Measurements from ENCODE around the gene ADAMTS6.
"Not testable (repeated sequence)": the region's sequence is repeated elsewhere in the genome, so short reads cannot be mapped to it uniquely, and the experiment has no call there.

ADAMTS6 gene

GRCh38 chr5:65364907-65365306 is 116.8 kb downstream of the ADAMTS6 start:
- DNase-seq, result no peak

- DNase-seq, result no peak
These were observed 118.2 kb downstream of the ADAMTS6 start for GRCh38 chr5:65363499-65363898.

DNA sequence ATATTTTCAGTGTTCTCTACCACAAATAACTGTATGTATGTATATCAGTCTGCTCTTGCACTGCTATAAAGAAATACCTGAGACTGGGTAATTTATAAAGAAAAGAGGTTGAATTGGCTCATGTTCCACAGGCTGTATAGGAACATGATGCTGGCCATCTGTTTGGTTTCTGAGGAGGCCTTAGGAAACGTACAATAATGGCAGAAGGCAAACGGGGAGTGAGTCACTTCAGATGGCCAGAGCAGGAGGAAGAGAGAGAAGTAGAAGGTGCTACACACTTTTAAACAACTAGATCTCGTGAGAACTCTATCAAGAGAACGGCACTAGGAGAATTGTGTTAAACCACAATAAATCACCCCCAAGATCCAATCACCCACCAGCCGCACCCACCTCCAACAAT is 121.7 kb downstream of the ADAMTS6 start:
- no peak for DNase-seq

- no peak for DNase-seq
These were observed 122.2 kb downstream of the ADAMTS6 start for GRCh38 chr5:65359569-65359968.

DNA sequence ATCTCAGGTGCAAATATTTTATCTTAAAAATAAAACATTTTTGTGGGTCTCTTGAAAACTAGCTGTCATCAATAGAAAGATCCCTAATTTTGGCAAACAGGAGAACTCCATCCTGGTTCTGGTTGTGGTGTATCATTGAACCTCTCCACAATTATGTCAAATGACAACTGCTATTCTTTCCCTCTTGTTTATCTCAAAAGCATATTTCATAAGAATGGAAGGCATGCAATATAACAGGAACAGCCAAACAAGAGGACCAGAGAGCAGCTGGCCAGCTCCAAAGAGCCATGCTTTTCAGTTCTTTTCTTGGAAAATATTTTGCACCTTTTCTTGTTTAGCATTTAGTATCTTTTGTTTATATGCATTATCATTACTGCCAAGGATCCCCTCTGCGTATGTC is 125.4 kb downstream of the ADAMTS6 start:
- no peak for DNase-seq

DNA sequence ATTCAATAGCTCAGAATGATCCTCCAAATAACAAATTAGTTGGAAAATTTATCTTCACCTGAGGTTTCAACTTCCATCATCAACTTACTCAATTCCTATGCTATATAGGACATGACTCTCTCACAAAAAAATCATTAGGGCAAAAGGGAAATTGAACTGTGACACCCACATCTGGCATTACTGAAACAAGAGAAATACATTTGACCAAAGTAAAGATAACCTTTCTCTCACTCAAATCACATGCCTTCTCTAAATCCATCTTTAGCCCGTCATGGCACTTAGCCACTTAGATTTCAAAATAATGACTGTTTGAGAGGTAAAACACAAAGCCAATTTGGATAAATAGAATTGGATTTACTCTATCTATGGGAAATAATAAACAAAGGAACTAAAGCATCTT is 126.4 kb downstream of the ADAMTS6 start:
- no peak for DNase-seq

DNA sequence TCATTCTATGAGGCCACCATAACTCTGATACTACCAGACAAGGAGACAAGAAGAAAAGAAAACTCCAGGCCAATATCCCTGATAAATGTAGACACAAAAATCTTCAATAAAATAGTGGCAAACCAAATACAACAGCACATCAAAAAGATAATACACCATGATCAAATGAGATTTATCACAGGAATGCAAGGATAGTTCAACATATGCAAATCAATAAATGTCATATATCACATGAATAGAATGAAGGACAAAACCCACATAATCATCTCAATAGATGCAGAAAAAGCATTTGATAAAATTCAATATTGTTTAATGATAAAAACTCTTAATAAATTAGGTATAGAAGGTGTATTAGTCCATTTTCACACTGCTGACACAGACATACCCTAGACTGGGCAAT is 139.9 kb downstream of the ADAMTS6 start:
- DNase-seq, result no peak

GRCh38 chr5:65338606-65339151 is 143.0 kb downstream of the ADAMTS6 start:
- DNase-seq, result peak; percentile 47

GRCh38 chr5:65334077-65334476 is 147.6 kb downstream of the ADAMTS6 start:
- DNase-seq, result no peak

DNA sequence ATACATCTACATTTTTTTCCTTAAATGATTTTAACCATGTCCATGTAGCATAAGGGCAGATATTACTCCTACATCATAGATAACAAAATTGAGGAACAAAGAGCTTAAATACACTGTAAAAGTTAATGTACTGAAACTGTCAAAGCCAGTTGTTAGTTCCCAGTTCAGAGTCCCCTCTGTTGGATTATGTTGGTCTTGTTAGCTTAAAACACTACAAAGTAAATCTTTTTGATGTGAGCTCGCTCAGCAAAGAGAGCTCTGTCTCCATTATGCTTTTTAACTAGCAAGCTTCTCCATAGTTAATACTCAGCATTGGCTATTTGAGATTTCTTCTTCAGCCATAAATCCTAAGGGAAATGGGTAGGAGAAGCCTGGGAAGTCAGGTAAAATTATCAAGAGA is 149.1 kb downstream of the ADAMTS6 start:
- DNase-seq, result no peak

- DNase-seq, result peak; percentile 26
These were observed 152.5 kb downstream of the ADAMTS6 start for GRCh38 chr5:65329266-65329665.

GRCh38 chr5:65327582-65327981 is 154.1 kb downstream of the ADAMTS6 start:
- peak; percentile 34 for DNase-seq

- DNase-seq, result peak; percentile 67
These were observed 154.8 kb downstream of the ADAMTS6 start for GRCh38 chr5:65326922-65327321.

DNA sequence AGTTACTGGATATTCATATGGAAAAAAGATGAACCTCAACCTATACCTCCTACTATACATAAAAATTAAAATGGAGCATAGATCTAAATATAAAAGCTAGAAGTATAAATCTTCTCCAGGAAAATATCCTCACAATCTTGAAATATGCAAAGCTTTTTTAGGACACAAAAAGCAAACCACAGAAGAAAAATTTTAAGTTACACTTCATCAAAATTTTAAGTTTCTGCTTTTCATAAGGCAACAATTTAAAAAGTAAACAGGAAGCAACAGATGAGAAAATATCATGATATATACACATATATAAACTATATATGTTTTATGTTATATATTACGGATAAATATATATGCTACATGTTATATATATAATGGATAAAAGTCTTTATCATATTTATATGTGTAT is 157.5 kb downstream of the ADAMTS6 start:
- no peak for DNase-seq

DNA sequence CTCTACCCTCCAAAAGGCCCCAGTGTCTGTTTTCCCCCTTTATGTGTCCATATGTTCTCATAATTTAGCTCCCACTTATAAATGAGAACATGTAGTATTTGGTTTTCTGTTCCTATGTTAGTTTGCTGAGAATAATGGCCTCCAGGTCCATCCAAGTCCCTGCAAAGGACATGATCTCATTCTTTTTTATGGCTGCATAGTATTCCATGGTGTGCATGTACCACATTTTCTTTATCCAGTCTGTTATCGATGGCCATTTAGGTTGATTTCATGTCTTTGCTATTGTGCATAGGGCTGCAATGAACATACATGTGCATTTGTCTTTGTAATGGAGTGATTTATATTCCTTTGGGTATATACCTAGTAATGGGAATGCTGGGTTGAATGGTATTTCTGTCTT is 161.0 kb downstream of the ADAMTS6 start:
- not testable (repeated sequence) for DNase-seq

GRCh38 chr5:65320250-65320649 is 161.5 kb downstream of the ADAMTS6 start:
- no peak for DNase-seq

DNA sequence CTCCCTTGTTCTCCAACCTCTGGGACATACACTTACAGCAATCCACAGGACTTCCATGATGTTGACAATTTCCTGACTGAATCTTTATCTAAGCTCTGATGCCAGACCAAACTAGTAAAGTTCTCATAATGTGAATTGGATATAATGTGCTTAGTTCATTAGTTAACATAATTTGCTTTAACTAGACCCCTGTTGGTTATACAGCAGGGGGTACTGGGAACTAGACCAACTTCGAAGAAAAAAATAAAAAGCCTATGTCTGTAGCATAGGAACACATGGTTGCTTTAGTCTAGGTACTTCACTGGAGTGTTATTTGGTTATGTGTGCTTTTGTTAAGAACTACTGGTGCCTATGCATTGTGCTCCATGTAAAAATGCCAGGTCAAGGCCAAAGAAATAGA is 173.8 kb downstream of the ADAMTS6 start:
- DNase-seq, result no peak

GRCh38 chr5:65307088-65307487 is 174.6 kb downstream of the ADAMTS6 start:
- peak; percentile 43 for DNase-seq

- DNase-seq, result peak; percentile 75
These were observed 175.8 kb downstream of the ADAMTS6 start for GRCh38 chr5:65305913-65306312.

DNA sequence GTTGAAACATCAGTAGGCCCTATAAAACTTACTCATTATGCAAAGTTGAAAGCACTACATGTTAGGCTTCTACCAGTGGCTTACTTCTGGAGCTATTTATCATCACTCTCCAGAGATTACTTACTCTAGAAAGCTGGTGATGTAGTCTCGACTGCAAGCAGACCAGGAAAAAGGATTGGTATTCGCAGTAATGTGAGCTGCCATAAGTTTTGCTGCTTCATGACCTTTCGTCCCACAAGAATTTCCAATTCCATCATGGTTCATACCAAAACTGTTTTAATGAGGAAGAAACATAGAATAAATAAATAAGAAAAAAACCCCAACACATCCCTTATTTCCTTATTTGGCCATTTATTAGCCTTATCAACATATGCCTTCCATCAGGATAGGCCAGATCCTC is 181.9 kb downstream of the ADAMTS6 start:
- DNase-seq, result peak; percentile 81

DNA sequence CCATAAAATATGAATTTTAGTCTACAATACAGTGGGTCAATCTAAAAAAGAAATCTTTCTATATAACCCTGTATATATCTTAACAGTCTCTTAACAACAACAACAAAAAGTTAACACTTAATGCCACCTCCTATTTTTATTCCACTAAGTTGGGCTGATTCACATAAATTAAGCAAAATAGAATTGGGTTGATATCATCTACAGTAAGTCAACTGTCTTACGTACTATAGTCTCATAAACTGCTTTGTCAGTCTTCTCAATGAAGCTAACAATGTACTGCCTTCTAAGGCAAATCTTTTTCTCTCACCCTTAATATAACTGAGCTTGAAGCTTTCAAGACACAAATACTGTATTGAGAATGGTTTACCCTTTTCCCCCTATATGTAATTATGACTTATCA is 185.7 kb downstream of the ADAMTS6 start:
- DNase-seq, result no peak

GRCh38 chr5:65292196-65292595 is 189.5 kb downstream of the ADAMTS6 start:
- DNase-seq, result no peak

- no peak for DNase-seq
These were observed 191.0 kb downstream of the ADAMTS6 start for GRCh38 chr5:65290677-65291076.

- no peak for DNase-seq
These were observed 193.1 kb downstream of the ADAMTS6 start for GRCh38 chr5:65288657-65289056.

DNA sequence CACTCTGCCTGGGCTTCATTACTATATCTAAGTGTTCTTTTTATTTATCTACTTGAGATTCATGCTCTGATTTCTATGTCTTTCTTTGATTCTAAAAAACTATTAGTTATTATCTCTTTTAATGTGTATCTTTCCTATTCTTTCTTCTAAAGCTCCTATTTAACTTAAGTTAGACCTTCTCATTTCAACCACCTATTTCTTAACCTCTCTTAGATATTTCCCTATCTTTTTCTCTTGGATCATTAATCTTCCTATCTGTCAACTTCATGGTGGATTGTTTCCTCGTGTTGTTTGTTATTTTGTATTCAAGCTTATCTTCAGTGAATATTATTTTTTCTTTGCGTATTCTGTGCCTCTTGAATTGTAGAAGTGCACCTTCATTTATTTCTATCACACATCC is 202.1 kb downstream of the ADAMTS6 start:
- no peak for DNase-seq
